GM18508 (cell line): ENCODE data around the gene GATAD2A.
"Not testable (repeated sequence)": the region's sequence is repeated elsewhere in the genome, so short reads cannot be mapped to it uniquely, and the experiment has no call there.

Experiments used
- ATAC-seq: cut with Tn5 transposase; IDR thresholded peaks from one replicate; pipeline ENCODE4 v1.9.1; 2021; ENCODE audit warnings: moderate number of reproducible peaks; ENCODE audit not compliant: insufficient read depth, unreplicated experiment

Gene GATAD2A

GRCh38 chr19:19387108-19387507 lies 18.4 kb upstream of the GATAD2A start:
- no peak for ATAC-seq

- no peak for ATAC-seq
These were observed 16.6 kb upstream of the GATAD2A start for GRCh38 chr19:19388568-19389555.

GRCh38 chr19:19389683-19390082 lies 15.8 kb upstream of the GATAD2A start:
- ATAC-seq = not testable (repeated sequence)

- ATAC-seq = not testable (repeated sequence)
These were observed 11.1 kb upstream of the GATAD2A start for GRCh38 chr19:19394333-19394732.

- ATAC-seq = no peak
These were observed 5.6 kb upstream of the GATAD2A start for GRCh38 chr19:19399733-19400433.

GRCh38 chr19:19402656-19403372 lies 2.7 kb upstream of the GATAD2A start:
- ATAC-seq = no peak

GRCh38 chr19:19403373-19403901 lies 2.0 kb upstream of the GATAD2A start:
- no peak for ATAC-seq

- no peak for ATAC-seq
These were observed 749 bp downstream of the GATAD2A start for GRCh38 chr19:19405971-19406877.

GRCh38 chr19:19406878-19407632 lies 1.6 kb downstream of the GATAD2A start:
- ATAC-seq = no peak

GRCh38 chr19:19407633-19407930 lies 2.1 kb downstream of the GATAD2A start:
- no peak for ATAC-seq

- ATAC-seq = no peak
These were observed 3.7 kb downstream of the GATAD2A start for GRCh38 chr19:19409205-19409604.

- no peak for ATAC-seq
These were observed 4.2 kb downstream of the GATAD2A start for GRCh38 chr19:19409631-19410030.

GRCh38 chr19:19410553-19411550 lies 5.4 kb downstream of the GATAD2A start:
- no peak for ATAC-seq

- no peak for ATAC-seq
These were observed 10.8 kb downstream of the GATAD2A start for GRCh38 chr19:19416280-19416679.

GRCh38 chr19:19417046-19417445 lies 11.6 kb downstream of the GATAD2A start:
- no peak for ATAC-seq

GRCh38 chr19:19417628-19418245 lies 12.3 kb downstream of the GATAD2A start:
- no peak for ATAC-seq

GRCh38 chr19:19418555-19419260 lies 13.2 kb downstream of the GATAD2A start:
- ATAC-seq = no peak
